NCI-H510A treated with DMSO at 0.1 percent for 48 hours (cell line): ENCODE data around the gene MRPS18A.

Experiments used
- DNase-seq: peaks from one replicate; lab custom pipeline; 2025; lab: John Stamatoyannopoulos, UW

The MRPS18A gene

DNA sequence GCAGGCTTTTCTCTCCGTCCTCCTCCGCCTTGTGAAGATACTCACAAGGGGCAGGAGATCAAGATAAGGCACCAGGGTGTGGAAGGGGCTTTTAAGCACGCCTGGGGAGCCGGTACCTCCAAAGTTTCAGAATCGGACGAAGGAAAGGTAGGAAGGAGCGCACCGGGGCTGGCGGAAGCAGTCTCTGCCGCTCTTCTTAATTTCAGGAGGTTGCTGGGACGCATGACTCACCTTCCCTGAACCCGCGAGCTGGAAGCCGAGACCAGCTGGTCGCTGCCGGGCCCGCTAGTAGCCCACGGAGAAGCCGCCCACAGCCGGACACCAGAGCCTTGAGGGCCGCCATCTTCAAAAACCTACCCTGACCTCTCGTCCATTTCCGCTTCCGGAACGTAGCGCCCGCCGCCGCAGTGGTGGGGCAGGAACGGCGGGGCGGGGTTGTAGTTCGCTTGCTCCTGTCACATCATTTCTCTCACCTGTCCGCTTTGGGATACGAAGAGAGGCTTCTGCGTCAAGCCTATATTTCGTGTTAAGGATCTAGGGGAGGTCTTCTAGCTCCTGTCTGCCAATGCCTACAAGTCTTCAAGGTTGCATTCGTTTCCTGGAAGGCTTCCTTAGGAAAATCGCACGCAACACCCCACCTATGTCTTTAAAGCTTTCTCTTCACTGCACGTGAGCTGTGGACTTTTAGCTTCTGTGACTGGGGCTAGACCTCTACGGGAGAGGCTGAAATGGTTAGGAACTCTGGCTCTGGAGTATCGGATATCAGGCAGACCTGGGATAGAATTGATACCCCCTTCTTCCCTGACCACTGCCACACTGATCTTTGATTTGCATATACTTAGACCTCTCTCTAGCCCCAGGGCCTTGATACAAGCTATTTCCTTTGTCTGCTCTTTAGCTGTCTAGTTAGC lies at the start of gene MRPS18A:
Gene MRPS18A, minus strand, starts transcription at position 355 of the 911 bp plus-strand sequence. Its CDS starts 12 bp downstream, at position 343.
- peak; percentile 94 for DNase-seq

DNA sequence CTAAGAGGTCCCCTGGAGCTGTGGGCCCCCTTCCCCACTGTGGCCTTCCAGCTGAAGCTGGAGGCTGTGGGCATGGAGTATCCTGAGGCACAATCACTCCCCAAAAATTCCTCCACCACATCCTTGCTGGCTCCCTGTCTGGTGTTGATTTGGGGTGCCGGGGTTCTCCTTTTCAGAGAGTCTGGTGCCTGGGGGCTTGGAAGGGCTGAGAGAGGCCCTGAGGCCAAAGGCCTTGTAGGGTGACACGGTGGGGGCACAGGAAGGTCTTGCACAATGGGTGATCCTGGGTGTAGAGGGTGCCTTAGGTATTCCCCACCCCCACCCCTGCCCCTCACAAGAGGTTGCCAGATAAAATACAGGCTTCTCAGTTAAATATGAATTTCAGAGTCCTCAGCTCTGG lies 49.3 kb upstream of the MRPS18A start:
- no peak for DNase-seq

DNA sequence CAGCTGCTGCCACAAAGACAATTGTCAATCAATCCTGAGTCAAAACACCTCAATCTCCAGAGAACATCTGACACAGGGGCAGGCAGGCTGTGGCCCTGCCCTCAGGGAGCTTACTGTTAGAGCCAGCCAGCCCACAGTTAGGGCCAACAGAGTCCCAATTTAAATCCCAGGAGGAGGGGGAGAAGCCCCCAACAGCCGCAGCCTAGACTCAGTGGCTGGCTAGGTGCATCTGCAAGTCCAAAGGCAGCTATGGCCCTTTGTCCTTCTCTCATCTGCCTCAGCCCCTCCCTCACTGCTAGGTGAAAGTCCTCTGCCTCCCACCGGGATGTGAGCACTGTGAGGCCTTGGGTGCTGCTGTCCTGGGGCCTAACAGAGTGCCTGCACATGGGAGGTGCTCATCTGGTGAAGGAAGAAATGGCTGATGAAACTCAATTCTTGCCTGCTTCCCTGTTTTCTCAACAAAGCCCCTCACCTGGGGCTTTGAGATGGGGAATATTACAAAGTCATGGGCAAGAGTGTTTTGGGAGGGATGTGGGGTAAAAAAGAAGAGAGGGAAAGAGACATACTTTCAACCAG lies 48.7 kb upstream of the MRPS18A start:
- no peak for DNase-seq

DNA sequence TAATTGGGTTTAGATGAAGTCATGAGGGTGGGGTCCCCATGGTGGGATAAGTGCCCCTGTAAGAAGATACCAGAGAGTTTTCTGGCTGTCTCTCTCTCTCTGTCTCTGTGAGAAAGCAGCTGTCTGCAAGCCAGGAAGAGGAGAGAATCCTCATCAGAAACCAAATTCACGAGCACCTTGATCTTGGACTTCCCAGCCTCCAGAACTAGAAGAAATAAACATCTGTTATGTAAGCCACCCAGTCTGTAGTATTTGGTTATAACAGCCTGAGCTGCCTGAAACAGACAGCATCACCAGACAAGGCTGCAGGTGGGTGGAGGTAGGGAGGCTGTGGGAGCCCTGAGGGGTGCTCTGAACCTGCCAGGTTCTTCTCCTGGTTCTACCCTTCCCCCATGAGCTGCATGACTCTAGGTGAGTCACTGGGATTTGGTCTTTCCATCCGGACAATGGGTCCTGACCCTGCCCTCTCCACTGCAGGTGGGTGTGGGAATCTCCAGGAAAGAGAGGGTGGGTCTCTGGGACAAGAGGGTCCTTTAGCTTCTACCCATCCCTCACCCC lies 48.1 kb upstream of the MRPS18A start:
- no peak for DNase-seq

DNA sequence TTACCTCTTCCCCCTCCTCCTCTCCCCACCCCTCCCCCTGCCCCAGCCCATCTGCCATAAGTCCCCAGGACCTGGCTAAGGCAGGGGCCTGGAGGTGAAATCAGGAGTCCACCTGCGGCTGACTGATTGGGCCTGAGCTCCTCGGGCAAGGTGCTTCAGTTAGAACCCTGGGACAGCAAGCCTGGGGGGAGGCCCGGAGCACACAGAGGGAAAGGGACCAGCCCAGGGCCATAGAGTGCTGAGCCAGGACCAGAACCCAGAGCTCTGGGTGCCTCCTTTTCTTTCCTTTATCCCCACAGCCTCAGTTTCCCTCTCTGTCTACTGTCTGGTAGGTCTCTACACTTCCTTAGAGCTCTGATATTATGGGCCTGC lies 46.7 kb upstream of the MRPS18A start:
- DNase-seq, result no peak

DNA sequence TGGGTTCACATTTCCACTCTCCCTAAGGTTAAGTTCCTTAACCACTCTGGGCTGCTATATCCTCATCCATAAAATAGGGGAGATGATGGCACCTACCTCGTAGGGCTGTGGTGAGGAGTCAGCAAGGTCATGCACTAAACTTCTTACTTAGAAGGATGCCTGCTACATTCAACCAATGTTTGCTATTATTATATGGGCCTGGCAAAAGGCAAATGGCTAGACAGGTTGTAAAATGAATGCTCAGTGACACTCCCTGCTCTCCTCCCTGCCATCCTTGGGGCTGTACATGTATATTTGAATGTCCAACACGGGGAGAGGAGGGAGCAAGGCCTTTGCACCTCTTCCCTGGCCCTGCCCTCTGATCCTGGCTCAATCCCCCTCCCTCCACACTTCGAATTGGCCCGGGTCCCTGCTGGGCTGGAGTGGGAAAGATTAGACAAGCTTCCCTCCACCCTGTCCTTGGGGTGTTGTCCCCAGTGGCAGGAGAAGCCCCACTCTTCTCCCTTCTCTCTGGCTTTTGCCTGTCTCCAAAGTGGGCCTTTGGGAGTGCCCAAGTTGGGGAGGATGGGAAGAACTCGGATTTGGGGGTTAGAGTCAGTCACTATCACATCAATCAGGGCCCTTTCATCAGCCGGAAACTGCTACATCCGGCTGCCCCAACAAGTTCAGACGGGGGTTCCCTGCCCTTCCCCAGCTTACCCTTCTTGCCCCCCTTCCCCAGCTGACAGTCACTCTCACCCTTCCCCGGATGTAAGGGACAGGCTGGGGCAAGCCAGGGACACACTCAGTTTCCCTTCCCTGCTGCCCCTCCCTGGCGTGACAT lies 46.1 kb upstream of the MRPS18A start:
- no peak for DNase-seq

DNA sequence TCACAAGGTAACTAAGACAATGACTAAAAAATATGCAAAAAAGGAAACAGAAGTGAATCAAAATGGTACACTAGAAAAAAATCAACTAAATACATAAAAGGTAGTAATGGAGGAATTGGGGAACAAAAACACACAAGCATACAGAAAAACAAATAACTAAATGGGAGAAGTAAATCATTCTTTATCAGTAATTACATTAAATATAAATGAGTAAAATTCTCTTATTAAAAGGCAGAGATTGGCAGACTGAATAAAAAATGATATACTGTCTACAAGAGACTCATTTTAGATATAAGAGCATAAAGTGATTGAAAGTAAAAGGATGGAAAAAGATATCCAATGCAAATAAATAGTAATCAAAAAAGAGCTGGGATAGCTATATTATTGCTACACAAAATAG lies 43.0 kb upstream of the MRPS18A start:
- DNase-seq, result no peak

DNA sequence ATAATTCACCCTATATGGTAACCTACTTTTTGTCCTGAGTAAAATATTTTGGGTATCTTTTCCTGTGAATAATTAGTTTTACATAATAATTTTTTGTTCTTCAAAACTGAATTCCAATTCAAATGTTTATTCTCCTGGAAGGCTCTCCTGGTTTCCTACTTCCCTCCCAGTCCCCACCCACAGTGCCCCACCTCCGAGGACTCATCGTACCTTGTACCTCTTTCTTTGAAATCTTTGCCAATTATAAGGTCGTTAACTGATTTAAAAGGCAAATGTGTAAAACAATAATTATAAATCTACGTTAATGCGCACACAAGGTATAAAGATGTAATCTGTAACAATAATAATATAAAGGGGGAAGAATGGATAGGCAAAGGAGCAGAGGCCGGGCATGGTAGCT lies 41.9 kb upstream of the MRPS18A start:
- no peak for DNase-seq

DNA sequence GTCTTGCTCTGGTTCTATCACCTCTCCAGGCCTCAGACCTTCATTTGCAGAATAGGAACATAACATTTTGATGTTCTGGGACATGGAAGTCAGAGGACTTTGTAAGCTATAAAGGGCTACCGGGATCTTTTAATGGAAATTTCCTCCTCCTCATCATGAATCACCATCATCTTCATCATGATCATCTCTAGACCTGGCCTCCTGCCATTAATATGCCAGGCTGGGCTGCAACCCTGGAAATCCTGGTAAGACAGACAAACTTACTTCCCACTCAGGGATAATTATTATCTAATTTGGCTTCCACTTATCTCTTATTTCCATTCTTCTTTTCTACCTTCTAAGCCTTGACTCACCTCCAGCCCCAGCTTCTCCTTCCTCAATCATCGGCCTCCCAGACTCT lies 41.0 kb upstream of the MRPS18A start:
- DNase-seq, result no peak

DNA sequence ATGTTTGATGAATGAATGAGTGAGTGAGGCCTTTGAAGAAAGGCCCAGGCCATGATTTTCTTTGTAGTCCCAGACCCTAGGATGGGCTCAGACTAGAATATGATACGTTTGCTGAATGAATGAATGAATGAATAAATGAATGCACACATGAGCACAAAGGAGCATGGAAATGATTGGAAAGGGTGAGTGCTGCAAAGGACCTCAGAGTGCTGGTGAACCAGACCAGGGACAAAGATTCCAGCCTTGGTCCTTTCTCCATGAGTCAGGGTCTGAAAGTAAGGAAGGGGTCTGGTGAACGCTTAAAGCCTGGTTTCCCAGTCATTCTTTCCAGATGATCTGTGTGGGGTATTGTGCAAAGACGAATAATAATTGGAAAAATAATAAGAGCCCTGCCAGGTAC lies 40.0 kb upstream of the MRPS18A start:
- DNase-seq, result no peak

DNA sequence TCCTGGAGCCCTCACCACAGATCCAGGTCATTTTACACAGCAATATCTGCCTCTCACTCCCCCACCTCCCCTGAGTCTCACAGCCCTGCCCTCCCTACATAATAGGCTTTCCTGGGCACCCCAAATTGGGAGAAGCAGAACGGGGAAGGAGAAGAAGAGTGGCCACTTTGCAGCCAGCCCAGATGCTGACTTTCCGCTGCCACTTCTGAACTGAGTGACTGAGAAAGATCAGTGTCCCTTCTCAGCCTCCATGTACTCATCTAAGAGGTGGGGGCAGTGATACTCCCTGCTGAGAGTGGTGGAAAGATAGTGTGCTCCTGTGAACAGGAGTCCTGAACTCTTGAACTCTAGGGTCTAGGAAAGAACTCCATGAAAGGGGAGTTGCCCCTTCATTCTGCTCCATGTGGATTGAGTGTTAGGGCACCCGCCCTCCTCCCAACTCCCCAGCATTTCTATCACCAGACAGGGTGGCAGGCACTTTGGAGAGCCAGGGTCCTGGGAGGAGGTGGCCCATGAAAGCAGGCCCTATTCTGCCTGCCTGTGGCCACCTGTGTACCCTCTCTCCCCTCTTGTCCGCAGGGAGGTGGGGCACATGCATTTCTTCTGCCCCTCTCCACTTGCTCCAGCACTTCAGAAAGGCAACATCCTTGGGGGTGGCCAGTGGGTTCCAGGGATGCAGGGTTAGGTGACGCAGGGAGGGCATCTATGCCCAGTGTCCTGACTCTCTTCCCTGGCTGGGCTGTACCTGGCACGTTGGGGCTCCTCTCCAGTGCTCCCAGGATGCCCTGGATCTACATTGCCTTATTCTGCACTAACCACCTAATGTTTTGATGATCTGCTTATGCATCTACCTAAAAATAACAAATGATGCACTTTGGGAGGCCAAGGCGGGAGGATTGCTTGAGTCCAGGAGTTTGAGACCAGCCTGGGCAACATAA lies 38.3 kb upstream of the MRPS18A start:
- no peak for DNase-seq

DNA sequence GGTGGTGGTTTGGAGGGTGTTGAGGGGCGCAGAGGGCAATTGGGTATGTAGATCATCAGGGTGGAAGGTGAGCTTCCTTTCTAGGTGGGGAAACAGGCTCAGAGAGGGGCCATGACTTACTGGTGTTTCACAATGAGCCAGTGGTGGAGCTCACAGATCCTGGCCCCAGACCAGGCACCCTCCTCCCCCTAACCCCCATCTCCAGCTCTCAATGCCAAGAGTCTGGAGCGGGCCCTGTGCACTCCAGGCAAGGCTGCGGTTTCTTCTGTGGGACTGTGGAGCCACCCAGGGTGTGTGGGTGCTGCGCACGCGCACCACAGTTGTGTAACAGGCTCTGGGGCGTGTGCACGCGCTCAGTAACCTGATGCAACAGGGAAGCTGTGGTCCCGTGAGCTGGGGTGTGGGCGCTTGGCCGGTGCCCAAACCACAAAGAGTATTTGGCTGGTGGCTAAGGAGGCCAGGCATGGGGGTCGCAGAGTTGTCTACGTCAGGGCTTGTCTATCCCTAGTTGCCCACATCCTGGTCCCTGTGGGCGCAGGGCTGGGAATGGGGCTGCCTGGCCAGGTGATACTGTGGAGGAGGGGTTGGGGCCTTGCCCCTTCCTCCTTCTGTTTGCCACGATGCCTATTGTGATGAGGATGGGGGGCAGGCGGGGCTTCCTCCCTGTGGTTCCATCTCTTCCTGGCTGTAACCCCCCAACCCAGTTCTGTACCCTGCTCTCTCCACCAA lies 37.5 kb upstream of the MRPS18A start:
- peak; percentile 75 for DNase-seq

DNA sequence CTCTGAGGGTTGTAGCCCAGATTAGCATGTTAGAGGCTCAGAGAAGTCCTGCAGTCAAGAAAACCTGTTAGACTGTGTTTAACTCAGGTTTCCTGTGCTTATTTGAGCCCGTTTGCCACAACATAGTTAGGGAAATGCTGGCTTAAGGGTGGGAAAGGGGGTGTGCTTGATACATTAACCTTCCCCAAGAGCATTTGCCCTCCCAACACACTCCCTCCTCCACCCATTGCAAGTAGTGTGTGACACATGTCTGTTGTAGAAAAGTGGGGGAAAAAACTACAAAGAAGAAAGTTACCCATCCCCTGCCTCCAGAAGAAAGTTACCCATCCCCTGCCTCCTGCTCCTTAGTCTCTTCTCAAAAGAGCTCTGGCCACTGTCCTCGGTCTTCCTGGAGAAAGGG lies 36.8 kb upstream of the MRPS18A start:
- no peak for DNase-seq

DNA sequence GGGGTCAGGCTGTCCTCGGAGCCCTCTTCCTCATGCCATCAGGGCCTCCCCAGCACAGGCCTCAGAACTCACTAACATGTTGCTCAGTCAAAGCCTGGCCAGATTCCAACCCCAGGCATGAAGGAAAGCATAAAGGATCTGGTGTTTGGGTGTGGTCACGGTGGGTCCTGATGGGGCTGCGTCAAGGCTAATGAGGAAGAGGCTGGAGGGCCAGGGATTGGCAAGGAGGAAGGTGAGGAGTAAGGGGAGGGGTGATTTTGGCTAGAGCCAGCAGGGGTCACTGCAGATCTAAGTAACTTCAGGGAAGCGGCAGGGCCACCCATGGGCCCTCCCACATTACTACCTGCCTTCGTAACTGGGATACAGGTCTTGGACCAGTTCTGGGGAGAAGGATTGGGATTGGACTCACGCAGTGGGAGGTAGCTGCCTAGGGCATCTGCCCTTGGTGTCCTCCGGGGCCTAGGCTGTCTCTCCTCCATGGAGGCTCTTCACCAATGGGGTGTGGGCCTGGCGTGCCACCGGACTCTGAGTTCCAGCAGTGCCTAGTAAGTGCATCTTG lies 36.2 kb upstream of the MRPS18A start:
- DNase-seq, result peak; percentile 86

DNA sequence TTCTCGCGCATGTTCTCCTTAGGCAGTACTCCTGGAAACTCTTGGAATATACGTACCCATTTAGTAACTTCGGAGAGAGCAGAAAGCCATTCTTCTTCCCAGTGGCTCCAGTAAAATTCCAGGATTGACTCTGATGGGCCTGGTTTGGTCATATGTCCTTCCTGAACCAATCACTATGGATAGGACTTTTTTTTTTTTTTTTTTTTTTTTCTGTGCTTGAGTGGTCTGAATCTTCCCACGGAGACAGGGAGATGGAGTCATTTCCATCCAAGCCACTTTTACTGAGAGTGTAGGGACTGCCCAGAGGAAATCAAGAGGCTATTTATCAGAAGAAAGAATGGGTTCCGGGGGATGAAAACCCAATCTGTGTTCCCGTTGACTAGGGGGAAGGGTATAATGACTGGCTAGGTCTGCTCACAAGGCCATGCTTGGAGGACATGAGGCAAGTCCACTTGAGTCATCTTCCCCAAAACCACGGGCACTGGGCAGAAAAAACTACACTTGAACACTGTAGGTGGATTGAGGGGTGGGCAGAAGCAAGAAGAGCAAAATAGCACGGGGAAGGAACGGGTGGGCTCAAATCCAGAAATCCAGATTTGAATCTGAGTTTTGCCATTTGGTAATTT lies 35.4 kb upstream of the MRPS18A start:
- no peak for DNase-seq

DNA sequence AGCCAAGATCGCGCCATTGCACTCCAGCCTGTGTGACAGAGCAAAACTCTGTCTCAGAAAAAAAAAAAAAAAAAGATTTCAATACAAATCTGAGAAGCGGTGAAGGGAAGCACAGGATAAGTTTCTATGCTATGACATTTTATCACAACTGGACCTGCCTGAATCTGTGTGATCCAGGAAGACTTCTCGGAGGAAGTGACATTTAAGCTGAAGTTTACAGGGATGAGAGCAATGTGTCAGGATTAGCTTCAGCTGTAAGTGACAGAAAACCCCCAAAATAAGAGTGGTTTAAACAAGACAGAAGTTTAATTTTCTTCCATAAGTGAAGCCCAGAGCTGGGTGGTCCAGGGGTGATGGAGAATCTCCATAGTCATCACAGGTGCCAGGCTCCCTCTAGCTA lies 33.4 kb upstream of the MRPS18A start:
- no peak for DNase-seq

DNA sequence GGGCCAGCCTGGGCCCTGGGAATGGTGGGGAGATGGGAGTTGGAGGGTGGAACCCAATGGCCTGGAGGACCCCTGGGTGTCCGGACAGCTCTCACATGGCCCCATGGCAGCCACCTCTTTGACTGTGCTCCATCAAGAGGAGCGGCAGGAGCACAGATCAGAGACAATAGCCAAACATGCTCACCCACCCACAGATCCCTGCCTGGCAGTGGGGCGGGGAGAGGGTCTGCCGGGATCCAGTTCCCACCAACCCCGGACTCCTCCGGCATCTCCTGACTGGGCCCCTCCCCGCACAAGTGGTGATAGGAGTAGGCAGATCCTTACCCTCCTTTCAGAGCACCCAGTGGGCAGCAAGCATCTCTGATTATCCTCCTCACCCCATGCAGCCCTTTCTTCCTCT lies 31.9 kb upstream of the MRPS18A start:
- DNase-seq, result no peak

DNA sequence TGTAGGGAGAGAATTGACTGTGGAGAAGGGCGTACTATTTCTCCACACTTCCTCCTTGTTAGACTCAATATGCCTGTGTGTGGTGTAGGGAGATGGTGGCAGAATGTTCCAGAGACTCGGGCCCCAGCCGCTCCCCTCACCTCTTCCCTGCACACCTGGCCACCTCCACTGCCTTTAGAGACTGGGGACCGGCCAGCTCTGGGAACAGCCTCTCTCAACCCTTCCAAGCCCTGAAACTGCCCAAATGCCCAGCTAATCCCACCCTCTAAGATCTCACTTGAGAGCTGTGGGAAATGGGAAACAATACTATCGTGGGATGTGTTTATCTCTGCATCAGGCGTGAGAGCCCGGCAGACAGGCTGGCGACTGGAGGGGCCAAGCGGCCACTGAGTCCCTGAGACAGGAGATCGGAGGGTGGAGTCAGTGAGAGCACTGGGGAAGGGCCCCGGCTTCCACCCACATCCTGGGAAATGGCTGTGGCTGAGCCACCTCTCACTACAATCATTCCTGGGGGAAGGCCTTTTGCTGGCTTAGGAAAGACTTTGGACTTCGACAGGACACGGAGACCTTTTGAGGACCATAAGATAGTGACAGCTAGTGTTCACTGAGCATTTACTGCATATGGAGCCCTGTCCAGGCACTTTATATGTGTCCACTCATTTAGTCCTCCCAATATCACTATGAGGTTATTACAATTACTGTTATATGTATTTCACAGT lies 31.0 kb upstream of the MRPS18A start:
- no peak for DNase-seq

DNA sequence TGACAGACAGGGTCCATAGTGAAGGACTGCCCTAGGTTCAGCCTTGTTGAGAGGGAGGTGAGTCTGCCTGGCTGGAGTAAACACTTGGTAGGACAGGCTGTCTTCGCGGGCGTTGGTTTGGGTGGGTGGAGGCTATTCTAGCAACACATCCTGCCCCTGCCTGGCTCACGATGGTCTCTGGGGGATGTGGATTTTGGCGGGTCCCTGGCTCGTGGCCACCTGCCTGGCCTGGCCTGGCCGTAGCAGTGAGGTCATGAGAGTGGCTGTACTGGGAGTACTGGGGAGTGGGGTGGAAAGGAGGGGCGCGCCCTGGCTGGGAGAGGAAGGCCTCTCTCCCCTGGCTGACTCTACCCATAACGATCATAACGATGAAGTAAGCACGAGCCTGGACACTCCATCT lies 30.2 kb upstream of the MRPS18A start:
- DNase-seq, result no peak
